Stimulated activated CD4-positive, alpha-beta T cell treated with anti-CD3 and anti-CD28 coated beads, Interleukin-1b, Interleukin-23, amount 100 ng/mL, for 24 hours (primary cell): ENCODE results near the gene SVOPL.
"Not testable (repeated sequence)": the region's sequence is repeated elsewhere in the genome, so short reads cannot be mapped to it uniquely, and the experiment has no call there.

Experiments
- DNase-seq, 4 experiments: peaks; one replicate each; pipeline ENCODE4 v3.0.0-alpha.2; 2020; ENCODE audit warnings: low read depth in 4 of 4, low spot score in 1 of 4

Gene SVOPL, protein sequence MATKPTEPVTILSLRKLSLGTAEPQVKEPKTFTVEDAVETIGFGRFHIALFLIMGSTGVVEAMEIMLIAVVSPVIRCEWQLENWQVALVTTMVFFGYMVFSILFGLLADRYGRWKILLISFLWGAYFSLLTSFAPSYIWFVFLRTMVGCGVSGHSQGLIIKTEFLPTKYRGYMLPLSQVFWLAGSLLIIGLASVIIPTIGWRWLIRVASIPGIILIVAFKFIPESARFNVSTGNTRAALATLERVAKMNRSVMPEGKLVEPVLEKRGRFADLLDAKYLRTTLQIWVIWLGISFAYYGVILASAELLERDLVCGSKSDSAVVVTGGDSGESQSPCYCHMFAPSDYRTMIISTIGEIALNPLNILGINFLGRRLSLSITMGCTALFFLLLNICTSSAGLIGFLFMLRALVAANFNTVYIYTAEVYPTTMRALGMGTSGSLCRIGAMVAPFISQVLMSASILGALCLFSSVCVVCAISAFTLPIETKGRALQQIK

DNA sequence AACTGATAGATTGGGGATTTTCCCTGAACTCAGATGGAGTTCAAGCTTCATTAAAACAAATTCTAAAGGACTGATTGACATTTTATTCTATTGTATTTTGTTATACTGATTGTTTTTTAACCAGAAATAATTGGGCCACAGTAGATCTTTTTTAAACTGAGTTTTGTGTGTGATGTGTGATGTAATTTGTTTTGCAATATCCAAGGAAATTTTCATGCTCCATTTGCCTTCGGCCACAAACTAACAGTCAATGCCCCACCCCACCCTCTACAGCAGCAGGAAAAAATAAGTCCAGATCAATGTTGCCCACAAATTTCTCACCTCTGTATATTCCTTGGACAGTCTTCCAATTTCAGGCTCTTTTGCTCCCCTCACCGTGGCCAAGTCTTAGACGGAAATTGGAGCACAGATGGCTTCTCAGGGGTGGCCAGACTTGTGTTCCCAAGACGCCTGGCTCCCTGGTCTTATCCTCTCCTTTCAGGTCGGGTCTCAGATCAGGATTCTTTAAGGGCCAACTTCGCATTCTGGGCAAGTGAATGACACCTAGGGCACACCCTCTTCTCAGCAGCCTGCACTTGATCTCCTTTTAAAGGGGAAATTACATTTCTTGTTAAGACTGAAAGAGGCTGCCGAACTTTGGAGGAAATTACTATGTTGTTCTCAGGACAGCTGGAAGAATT is at the start of gene SVOPL:
Gene SVOPL (minus strand): TSS at position 506 of the 680 bp plus-strand sequence. CDS start 22,317 bp downstream, outside the sequence.
- DNase-seq: no peak

DNA sequence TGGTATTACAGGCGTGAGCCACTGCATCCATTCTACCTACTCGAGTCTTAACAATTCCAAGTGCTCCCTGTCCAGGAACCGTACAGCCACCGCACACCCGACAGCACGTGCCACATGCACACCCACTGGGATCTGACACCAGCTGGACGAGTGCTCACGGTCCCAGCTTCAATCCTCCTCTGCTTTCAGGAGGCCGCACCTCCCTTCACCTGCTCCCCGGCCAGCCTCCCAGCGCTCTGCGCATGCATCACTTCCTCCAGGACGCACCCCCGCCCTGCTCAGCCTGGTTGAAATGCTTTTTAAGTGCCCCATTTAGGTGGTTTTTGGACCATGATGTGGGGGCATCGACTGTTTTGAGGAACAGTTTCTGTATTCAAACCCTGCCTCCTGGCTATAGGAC is 49.3 kb upstream of the SVOPL start:
- DNase-seq: no peak

DNA sequence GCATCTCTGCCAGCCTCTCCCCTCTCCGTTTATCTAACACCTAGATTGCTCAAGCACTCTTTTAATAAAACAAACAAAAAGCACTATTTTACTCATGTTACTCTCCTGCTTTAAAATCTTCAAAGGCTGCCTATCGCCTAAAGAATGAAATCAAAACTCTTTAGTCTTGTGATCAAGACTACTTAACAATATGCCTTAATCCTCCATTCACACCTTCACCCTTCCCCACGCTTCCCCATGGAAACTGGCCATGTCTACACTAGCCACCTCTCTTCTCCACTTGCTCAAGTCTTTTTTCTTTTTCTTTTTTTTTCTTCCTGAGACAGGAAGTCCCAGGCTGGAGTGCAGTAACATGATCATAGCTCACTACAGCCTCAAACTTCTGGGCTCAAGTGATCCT is 48.8 kb upstream of the SVOPL start:
- DNase-seq: no peak

DNA sequence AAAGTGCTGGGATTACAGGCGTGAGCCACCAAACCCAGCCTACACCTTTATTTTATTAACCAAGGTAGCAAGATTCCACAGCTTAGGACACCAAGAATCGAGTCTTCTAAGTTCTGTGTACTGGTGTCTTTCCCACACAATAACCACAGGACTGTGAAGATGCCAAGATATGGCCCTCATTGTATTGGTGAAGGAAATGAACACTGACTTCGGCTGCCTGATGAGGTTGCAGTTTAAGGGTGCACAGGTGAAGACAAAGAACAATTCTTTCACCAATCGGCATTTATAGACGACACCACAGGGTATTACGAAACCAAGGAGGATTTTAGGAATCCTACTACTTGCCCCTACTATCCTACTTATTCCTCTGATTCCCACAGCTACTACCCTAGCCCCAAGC is 47.5 kb upstream of the SVOPL start:
- DNase-seq: no peak

DNA sequence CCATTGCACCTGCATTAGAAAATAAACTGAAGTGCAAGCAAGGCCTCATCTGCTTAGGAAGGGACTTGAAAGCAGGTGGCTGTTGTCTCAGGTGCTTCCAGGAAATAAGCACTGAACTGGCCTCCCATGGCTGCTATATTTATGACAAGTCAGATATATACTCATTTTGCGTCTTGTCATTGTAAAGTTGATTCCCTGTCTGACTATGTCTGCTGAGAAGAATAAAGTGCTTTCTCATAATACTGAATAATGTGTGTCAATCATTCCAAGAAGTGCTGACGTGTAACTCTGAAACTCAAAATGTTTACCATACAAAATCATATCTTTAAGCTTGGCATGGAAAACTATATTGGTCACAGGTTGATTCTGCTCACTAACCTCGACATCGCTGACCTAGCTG is 44.9 kb upstream of the SVOPL start:
- DNase-seq: no peak

DNA sequence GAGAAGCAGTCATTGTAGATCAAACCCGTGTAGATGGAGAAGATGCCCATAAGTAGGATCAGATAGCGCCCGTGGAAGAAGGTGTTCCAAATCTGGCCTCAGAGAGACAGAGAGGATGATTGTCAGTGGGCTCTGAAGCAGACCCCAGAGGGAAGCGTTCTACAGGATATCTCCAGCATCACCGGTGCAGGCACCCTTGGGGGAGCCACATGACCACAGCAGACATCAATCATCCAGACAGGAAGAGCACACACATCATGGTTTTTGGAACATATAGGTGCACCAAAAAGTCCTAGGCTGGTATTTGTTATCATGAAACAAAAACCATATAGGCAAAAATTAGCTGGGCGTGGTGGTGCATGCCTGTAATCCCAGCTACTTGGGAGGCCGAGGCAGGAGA is 44.0 kb upstream of the SVOPL start:
- DNase-seq: no peak

DNA sequence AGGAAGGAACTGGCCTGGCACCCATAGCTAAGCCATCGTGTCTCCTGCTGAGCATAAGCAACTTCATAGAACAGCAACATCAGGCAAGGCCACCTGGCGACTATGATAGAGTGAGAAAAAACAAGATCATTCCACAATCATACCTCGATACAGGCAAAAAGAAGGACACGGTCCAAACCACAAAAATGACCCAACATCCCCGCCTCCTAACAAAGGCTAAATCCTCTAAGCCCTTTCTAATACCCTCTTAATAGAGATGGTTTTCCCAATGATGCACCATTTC is 40.2 kb upstream of the SVOPL start:
- DNase-seq: no peak

DNA sequence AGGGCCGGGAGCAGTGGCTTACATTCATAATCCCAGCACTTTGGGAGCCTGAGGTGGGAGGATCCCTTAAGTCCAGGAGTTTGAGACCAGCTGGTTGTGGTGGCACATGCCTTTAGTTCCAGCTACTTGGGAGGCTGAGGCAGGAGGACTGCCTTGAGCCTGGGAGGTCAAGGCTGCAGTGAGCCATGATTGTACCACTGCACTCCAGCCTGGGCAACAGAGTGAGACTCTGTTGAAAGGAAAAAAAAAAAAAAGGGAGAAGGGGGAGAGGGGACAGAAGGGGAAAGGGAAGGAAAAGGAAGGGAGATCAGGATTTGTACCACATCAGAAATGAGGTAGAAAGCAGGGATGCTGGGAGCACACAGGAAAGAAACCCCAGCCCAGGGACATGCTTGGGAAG is 38.7 kb upstream of the SVOPL start:
- no peak for DNase-seq

DNA sequence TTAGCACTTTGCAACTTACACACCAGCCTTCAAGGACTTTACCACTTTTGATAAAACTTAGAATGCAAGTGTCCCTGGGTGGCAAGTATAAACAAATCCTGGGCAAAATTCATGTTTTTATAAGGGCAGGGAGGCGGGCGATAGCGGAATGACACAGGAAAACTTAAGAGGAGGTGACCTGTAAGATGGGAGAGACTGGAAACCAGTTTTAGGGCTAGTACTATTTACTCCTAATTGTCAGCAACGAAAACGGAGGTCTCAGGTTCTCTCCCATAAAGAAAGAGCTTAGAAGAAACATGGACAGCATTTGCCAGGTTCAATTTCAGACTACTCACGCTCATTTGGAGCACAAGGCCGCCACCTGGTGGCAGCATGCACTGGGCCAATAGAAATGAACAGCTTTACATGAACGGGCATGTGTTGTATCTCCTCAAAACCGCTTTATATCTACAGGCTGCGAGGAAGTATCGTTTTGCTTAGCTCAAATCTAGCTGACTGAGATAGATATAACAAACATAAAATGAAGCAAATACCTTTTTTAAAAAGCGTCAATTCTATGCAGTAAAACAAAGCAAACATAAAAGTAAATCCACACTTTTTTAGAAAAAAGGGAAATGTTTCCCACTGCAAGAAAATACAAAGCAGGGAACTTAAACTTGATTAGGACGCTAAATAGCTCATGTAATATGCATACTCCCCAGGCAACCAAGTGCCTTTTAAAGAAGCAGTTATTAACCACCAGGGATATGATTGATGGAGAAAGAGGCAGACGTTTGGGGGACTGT is 37.6 kb upstream of the SVOPL start:
- peak; percentile 54 to 70 (median 66) for DNase-seq

DNA sequence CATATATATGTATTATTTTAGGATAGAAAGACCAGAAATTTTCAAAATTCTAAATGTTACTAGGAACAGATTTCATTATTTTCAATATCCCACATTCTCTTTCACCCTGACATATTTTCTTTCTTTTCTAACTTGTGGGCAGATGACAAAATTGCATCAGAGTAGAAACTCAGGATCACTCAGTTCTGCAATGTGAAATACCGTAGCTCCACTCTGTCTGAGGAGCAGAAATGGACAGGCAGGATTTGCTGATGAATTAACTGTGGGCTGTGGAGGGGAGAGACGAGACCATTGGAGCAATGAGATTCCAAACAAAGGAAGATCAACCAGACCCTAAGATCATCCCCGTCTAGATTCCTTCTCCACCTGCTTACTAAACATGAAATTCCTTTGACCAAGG is 37.0 kb upstream of the SVOPL start:
- no peak for DNase-seq

DNA sequence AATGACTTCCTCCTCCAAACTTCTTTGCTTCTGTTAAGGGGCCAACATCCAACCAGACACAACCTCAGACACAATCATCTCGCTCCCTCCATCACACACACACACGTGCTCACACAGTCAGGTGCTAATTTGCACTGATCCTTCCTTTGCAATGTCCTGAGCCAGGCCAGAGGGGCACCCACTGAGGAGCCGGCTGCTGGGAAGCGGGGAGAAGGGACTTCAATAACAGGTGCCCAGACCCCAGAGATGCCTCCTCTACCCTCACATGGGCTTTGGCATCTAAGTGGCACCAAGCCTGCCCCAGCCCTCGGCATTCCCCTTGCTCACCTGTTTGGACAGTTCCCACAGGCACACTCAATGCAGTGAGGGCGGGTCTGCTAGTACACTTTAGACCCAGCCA is 34.2 kb upstream of the SVOPL start:
- DNase-seq: no peak

DNA sequence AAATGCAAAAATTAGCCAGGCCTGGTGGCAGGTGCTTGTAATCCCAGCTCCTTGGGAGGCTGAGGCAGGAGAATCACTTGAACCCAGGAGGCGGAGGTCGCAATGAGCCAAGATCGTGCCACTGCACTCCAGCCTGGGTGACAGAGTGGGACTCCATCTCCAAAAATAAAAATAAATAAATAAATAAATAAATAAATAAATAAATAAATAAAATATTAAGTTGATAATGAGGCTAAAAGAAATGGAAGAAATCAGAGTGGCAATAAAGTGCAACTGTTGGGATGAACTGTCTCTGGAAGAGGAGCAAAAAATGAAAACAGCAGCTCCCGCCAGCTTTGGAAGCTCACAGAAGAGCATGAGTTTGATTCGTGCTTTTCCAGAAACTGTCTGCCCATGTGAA is 30.6 kb upstream of the SVOPL start:
- DNase-seq: not testable (repeated sequence)

DNA sequence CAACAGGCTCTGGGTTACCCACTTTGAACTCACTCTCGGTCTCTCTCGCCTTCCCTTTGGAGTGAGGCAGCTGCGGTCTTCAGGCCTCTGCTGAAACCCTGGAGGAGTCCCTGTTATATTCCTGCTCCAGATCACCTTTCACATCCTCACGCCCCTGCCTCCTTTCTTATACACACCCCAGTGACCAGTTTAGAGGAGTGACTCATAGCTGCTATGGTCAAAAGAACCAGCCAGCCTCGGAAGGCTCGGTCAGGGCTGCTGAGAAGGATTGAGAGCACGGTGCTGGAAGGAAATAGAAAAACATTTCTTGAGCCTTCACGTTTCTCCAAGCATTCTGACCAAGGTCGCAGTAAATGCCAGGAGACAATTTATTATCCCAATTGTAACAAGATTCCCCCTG is 28.3 kb upstream of the SVOPL start:
- DNase-seq: no peak

DNA sequence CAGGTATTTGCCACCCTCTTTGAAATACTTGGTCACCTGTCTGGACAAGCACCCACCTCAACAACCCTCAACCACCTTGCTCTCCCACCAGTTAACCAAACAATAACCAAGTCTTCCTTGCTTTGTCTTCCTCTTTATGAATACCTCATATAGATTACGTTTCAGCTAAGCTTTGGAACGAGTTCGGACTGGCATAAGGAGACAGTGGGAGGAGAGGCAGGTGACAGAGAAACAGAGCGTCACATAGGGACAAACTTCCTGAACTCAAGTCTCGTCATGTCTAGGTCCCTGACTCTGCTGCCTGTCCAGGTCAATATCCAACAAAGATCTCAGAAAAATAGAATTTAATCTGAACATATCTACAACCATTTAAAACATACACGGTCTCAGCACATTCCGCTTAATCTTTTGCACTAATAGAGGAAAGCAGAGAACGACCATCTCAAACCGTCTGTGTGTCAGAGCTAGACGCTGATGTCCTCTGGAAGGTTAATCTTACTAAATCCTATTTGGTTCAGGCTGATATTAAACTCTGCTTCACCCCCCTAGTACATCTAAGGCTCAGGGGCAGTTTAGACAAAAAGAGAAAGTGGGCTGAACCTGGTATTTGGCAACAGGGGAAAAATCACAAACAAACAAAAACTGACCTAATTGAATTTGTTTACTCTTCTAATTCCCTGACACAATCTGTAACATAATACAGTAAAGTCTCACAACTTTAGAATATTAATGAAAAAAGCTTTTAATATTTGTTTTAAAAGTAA is 26.4 kb upstream of the SVOPL start:
- DNase-seq: no peak

DNA sequence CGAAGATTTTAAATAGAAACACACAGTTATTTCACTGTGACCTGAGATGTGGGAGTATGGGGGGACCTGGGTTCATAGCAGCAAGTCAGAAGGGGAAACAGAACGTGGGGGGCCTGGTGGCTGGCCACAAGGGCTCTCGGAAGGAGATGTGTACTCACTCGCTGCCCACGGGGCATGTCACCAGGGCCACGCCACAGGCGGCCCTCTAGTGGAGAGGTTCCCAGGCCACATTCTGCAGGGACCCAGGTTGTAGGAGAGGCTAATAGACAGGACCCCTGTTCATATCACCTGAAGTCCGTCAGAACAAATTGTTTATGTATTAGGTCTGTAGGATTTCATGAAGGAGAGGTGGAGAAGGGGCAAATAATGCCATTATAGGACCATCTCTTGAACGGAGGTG is 25.1 kb upstream of the SVOPL start:
- no peak for DNase-seq

DNA sequence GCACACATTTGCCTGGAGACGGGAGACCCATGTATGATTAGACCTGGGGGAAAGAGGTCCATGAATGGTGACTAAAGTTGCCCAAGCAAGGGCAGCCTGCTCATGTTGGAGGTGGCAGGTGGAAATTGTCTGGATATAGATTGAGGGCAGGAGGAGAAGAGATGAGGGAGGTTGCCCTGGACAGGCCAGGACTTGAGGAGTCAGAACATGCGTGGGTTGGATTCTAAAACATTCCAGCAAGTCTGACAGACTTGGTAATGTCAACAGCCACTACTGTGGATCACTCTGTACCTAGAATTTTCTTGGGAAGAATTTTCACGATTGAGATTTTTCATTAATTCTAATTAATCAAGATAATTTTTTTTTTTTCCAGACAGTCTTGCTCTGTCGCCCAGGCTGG is 19.1 kb upstream of the SVOPL start:
- DNase-seq: no peak

DNA sequence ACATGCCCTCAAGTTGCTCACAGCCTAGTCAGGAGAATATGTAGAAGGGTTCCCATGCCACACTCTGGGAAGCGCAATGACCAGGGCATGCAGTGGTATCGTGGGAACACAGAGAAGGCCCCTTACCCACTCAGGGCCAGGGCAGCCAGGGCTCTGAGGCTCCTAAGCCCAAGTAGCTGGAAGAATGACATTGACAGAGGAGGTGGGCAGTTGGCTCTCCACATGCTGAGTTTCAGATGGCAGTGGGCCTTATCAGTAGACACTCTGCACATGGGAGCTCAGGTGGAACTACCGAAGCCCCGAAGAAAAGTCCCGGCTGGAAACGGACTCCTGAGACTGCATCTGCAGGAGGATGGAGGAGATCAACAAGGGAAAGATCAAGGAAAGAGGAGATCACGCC is 15.7 kb upstream of the SVOPL start:
- no peak for DNase-seq

DNA sequence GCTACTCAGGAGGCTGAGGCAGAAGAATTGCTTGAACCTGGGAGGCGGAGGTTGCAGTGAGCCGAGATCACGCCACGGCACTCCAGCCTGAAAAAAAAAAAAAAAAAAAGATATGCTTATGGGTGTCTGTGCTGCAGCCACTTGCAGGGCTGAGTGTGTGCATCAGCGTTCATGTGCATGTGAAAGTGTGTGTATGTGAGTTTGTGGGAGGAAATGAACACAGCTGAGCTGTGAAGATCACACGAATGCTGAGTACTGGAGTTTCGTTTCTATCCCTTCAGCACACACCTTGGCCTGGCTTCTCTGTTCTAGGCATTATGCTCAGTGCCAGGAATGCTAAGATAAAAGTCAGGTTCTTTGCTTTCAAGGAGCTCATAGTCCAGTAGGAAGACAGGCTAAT is 12.0 kb upstream of the SVOPL start:
- no peak for DNase-seq

DNA sequence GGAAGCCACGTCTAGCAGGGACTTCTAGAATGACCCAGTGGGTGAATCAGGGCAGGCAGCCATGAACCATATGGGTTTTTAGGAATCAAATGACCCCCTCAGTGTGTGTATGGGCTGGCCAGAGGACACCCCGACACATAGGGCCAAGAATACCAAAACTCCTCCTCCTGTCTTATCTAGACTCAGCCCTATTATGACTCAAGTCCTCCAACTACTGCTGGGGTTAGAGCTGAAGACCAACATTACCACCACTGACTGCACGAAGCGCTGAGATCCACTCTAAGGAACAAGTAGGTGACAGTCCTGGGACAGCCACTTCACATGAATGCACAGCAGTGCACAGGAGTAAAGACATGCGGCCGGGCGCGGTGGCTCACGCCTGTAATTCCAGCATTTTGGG is 11.5 kb upstream of the SVOPL start:
- no peak for DNase-seq

DNA sequence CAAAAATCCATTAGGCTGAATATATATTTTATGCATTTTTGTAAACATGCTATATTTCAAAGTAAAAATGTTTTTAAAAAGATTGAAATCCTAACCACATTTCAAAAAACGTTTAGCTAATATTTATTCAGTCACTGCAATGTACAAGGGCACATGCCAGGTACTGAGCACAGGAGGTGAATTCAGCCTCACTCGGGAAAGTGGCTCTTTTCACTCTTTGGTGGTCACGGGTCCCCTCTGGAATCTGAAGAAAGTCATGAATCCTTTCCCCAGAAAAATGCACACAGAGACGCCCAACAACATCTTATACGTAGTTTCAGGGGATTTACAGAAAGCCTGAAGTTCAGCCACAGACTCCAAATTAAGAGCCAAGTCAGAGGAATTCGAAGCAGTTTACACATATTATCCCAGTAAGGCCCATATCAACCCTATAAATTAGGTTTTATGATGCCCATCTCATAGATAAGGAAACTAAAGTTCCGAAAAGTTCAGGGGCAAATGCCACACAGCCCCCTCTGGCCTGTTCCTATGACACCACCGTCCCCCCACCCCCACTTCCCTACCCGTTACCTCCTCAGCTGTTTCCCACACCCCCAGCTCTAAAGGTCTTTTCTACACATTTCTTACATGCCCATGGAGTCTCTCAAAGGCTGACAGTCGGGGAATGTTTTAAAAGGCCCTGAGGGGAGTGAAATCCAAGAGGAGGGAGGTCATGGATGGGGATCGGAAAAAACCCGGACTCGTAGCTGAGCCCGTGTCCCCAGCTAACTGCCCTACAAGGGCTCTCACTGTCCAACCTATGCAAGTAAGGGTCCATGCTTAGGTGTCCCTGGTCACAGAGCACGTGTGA is 9.6 kb upstream of the SVOPL start:
- DNase-seq: no peak
